Suprapubic skin (tissue), 3 donors: ENCODE data around the gene CDK2.

Experiments
- POLR2AphosphoS5 ChIP-seq, 3 donors: sonication (generic); formaldehyde crosslinking; IDR thresholded peaks; one replicate each; pipeline ENCODE4 v1.6.1; 2017; ENCODE audit warnings: antibody characterized with exemption in 3 of 3
- TF ChIP-seq, protein P1 (sequence below), 2 donors: fragments of 200-600 bp in 1 of 2; fragments of 450-650 bp in 1 of 2; sonication (generic) in 1 of 2; IDR thresholded peaks; one replicate each; pipeline ENCODE4 v1.5.1; 2016 to 2019; ENCODE audit warnings: antibody characterized with exemption in 2 of 2, mild to moderate bottlenecking in 1 of 2, moderate library complexity in 1 of 2

DNA sequence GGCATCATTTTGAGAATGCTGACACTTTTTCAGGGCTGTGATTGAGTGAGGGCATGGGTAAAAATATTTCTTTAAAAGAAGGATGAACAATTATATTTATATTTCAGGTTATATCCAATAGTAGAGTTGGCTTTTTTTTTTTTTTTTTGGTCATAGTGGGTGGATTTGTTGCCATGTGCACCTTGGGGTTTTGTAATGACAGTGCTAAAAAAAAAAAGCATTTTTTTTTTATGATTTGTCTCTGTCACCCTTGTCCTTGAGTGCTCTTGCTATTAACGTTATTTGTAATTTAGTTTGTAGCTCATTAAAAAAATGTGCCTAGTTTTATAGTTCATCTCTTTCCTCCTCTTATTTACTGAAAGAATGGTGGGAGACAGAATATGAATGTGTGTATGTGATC lies 5.8 kb downstream of the CDK2 start:
- TF ChIP-seq, protein P1, sequence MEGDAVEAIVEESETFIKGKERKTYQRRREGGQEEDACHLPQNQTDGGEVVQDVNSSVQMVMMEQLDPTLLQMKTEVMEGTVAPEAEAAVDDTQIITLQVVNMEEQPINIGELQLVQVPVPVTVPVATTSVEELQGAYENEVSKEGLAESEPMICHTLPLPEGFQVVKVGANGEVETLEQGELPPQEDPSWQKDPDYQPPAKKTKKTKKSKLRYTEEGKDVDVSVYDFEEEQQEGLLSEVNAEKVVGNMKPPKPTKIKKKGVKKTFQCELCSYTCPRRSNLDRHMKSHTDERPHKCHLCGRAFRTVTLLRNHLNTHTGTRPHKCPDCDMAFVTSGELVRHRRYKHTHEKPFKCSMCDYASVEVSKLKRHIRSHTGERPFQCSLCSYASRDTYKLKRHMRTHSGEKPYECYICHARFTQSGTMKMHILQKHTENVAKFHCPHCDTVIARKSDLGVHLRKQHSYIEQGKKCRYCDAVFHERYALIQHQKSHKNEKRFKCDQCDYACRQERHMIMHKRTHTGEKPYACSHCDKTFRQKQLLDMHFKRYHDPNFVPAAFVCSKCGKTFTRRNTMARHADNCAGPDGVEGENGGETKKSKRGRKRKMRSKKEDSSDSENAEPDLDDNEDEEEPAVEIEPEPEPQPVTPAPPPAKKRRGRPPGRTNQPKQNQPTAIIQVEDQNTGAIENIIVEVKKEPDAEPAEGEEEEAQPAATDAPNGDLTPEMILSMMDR (IDR thresholded peaks at IDR 0.05) = no peak
- TF ChIP-seq POLR2AphosphoS5 (IDR thresholded peaks at IDR 0.05) = no peak
